ENCODE measurements around the gene ADAM15.

- TF ChIP-seq, protein P1, sequence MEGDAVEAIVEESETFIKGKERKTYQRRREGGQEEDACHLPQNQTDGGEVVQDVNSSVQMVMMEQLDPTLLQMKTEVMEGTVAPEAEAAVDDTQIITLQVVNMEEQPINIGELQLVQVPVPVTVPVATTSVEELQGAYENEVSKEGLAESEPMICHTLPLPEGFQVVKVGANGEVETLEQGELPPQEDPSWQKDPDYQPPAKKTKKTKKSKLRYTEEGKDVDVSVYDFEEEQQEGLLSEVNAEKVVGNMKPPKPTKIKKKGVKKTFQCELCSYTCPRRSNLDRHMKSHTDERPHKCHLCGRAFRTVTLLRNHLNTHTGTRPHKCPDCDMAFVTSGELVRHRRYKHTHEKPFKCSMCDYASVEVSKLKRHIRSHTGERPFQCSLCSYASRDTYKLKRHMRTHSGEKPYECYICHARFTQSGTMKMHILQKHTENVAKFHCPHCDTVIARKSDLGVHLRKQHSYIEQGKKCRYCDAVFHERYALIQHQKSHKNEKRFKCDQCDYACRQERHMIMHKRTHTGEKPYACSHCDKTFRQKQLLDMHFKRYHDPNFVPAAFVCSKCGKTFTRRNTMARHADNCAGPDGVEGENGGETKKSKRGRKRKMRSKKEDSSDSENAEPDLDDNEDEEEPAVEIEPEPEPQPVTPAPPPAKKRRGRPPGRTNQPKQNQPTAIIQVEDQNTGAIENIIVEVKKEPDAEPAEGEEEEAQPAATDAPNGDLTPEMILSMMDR (IDR thresholded peaks at IDR 0.05) = no peak
- no peak for TF ChIP-seq POLR2A (IDR thresholded peaks at IDR 0.05)
- TF ChIP-seq POLR2AphosphoS5 (IDR thresholded peaks at IDR 0.05) = no peak
Measured at GRCh38 chr1:155043793-155044192, 7.3 kb upstream of the ADAM15 start.

Measured in breast epithelium (tissue), 3 donors.